HG03342 (cell line): ENCODE measurements around the gene MCRIP2.

Source experiments
- ATAC-seq: cut with Tn5 transposase; IDR thresholded peaks from one replicate; pipeline ENCODE4 v1.9.1; 2021; ENCODE audit warnings: mild to moderate bottlenecking, moderate library complexity; ENCODE audit not compliant: unreplicated experiment

Gene MCRIP2

DNA sequence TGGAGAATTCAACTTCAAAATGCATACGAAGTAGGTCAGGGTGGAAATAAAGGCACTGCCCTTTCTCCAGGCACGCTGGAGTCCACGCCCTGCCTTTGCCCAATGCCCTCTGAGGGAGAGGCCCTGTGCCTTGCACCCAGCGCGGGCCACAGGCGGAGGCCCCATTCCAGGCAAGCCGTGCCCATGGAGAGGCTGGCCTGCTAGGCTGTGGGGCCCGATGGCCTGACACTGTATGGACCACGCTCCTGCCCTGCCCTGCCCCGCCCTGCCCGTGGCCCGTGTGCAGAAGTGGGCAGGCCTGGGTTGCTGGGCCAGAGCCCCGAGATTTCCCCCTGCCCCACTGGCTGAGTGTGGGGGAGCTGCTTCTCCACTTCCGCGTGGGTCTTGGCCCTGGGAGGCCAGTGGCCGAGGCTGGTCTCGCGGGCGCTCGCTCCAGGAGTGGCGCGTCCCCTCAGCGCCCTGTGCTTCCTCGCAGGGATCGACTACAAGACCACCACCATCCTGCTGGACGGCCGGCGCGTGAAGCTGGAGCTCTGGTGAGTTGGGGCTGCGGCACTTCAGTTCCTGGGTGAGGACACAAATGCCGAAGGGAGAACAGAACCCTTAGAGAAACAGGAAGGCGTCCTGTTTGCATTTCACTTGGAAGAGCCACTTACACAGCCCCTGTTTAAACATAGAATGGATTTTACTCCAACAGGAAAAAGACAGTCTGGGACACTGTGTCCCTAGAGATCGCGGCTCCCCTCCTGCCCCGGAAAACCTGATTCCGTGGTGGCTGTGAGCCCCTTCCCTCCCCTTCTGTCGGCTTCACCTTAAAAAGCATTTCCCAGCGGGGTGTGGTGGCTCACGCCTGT, 24.7 kb upstream of the MCRIP2 start:
- no peak for ATAC-seq

DNA sequence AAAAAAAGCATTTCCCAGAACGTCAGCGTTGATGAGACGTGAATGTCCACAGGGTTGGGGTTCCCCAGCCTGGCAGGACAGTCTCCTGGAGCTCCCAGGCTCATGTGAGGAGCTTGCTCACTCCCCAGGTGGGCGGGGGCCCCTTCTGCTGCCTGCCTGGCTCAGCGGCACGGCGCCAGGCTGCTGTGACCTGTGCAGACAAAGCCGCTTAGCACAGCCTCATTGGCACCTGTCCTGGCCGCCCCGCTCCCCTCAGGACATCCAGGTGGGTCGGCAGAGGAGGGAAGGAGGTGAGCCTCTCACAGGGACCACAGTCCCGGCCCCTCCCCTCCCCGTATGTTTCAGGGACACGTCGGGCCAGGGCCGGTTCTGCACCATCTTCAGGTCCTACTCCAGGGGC, 23.8 kb upstream of the MCRIP2 start:
- ATAC-seq, result no peak

DNA sequence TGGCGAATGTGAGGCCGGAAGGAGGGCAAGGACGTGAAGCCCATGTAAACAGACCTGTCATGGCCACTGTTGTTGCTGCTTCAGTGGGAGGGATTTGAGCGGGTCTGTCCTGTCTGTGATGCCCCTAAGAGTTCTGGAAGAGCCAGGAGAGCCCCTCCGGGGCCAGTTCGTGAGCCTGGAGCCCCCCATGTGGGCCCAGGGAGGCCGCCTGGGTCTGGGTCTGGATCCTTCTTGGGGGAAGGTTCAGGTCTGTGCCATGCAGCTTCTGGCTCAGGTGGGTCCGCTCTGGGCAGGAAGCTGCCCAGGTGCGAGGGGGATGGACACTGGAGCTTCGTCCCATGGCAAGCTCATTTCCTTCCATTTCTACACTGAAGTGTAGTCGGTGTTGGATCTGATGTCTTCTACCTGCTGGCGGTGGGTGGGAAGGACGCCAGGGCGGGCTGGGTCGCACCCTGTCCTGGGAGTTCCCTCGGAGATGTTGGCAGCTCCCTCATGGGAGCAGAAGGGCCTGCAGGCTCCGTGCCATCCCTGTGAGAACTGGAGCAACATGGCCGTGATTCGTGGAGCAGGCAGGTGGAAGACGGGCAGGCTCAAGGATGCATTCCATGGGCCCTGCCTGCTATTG, 22.0 kb upstream of the MCRIP2 start:
- no peak for ATAC-seq

DNA sequence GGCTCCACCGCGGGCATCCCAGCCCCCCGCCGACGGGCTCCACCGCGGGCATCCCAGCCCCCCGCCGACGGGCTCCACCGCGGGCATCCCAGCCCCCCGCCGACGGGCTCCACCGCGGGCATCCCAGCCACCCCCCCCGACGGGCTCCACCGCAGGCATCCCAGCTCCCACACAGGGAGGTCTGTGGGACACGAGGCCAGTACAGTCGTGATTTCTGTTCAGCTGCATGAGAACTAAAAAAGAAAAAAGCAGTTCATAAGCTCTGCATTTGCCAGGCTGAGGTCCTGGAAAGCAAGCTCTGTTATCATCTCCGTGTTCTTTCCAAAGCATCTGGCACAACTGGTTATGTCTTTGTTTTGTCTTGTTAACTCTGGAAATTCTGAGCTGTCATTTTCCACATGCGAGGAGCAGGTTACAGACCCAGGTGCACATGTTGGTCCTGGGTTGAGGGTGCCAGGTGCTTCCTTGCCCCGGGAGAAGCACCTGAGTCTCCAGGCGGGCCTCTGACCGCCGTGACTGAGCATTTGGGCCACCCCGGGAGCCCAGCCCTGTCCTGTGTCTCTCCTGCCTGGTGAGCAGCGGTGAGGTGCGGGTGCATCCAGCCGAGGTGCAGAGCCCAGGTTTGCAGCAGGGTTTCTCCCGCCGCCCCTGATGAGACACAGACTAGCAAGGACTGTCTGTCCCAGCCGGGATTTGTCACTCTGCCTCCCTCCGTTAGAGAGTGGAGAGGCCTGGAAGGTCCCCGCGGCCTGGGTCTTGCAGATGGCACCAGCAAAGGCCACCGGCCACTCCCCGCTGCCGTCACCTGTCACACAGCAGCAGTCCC, 20.7 kb upstream of the MCRIP2 start:
- no peak for ATAC-seq

DNA sequence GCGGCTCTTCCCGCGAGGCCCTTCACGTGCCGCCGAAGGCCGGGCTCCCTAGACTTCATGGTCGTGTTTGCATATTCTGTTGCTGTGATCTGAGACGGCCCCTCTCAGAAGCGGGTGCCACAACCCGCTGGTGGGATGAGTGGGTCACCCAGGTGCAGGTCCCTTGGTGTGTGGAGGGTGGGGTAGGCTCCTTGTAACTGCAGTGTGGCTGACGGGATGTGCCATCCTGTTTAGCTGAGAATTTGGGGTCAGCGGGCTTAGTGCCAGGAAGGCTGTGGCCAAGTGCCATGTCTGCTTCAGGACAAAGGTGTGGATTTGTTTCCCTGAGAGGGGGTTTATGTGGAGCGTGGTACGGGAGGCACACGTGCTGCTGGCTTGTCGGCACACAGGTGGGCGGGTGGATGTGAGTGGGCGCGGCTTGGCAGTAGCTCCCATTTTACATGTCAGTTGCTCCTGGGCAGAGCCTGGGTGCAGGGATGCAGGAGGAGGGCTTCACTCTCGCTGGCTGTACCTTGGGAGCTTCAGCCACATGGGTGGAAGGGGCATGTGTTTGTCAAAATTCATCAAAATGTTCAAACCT, 20.0 kb upstream of the MCRIP2 start:
- ATAC-seq, result no peak

DNA sequence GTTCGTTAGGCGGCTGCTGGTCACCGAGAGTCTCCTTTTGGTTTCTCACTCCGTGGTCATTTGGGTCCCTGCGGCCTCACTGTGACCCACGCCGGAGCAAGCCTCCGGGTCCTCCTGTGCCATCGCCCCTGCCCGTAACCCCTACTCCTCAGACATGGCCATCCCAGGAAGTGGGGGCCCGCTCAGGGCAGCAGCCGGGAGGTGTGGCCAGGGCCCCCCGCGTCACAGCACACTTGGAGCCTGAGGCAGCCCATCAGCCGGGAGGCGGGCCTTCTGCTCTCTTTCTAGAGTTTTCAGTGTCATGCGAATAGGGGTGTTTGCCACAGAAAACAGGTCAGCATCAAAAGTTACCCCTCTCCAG, 18.7 kb upstream of the MCRIP2 start:
- ATAC-seq, result no peak

DNA sequence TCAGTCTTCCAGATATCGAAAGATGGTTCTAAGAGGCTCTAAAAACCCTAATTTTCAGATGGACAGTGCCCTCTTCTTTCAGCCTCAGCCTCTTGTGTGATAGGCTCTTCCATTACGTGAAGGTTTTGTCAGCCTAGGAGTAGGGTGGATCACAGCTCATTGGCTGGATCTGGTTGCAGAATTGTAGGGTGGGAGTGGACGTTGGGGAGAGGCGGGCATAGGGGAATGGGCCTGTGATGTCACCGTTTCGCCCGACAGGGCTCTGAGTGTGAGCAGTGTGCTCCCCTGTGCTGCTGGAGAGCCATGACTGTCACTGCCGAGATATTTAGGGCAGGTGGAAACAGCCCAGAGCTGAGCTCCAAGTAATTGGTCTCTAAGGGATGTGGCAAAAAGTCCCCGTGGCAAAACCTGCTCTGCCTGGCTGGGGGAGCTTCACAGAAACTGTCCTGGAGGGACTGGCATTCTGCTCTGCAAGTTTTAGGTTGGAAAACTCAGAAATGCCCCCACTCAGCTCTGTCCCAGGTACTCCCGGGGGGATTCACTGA, 17.0 kb upstream of the MCRIP2 start:
- no peak for ATAC-seq

DNA sequence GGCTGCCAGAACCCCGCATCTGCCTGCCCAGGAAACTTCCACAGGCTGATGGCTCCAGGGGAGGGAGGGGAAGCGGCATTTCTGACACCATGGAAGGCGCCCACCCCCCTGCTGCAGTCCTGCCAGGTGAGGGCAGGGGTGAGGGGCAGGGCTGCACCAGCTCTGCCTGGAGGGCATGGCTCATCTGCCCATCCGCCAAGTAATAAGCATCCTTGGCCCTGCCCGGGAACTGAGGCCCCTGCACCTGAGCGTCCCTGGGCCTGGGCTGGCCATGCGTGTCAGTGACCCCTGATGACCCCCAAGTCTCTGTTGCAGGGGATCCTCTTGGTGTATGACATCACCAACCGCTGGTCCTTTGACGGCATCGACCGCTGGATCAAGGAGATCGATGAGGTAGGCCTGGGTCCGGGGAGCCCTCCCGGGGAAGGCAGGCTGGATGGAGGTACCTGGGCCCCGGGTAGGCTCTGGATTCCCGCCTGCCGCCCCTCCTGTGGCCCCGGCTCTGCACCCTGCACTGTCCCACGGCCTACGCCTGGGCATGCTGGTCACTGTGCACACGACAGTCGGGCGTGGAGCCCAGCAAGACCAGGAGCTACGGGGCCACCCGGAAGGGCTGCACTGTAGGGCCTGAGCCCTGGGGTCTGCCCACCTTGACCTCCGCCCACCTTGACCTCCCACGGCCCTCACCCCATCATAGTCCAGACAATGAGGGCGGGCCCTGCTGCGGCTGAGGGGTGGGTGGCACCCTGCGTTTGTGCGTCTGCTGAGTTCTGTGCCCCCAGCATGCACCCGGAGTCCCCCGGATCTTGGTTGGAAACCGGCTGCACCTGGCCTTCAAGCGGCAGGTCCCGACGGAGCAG, 16.3 kb upstream of the MCRIP2 start:
- no peak for ATAC-seq

DNA sequence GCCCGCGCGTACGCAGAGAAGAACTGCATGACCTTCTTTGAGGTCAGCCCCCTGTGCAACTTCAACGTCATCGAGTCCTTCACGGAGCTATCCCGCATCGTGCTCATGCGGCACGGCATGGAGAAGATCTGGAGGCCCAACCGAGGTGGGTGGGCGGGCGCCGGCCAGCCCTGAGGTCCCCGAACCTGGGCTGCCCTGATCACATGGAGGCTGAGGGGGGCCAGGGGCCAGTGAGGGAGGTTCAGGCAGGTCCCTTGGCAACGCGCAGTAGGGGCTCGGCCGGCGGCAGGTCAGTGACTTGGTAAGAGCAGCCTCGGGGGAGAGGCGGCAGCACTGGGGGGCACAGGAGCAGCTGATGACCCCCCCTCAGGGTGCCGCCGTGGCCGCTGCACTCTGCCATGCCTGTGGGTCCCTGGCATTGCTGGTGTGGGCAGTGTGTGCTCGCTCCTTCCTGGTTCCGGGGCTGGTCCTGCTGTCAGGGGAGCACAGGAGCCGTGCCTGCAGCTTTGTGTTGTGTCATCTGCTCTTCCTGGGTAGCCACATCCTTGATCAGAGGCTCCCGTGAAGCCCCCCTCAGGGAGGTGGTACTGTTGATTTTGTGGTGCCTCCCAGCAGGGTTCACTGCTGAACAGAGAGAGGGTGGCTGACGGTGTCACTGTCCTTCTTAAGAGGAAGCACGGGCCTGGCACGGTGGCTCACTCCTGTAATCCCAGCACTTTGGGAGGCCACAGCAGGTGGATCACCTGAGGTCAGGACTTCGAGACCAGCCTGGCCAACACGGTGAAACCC, 15.5 kb upstream of the MCRIP2 start:
- ATAC-seq, result no peak

DNA sequence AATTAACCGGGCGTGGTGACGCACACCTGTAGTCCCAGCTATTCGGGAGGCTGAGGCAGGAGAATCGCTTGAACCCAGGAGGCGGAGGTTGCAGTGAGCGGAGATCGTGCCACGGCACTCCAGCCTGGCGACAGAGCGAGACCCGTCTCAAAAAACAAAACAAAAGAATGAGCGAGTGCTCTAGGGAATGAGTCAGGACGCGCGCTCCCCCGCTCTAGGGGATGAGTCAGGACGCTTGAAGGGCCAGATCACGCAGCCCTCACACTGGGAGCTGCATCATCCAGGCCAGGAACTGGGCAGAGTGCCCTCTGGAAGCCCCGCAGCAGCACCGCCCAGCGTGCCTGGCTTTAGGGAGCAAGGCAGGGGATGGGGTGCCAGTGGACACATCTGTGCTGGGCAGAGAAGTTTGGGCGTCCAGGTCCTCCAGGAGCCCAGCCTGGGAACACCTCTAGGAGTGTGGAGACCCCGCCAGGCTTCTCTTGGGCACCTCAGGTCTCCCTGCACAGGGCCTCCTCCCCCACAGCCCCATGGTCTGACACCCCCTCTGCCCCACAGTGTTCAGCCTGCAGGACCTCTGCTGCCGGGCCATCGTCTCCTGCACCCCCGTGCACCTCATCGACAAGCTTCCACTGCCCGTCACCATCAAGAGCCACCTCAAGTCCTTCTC, 14.7 kb upstream of the MCRIP2 start:
- ATAC-seq, result no peak

DNA sequence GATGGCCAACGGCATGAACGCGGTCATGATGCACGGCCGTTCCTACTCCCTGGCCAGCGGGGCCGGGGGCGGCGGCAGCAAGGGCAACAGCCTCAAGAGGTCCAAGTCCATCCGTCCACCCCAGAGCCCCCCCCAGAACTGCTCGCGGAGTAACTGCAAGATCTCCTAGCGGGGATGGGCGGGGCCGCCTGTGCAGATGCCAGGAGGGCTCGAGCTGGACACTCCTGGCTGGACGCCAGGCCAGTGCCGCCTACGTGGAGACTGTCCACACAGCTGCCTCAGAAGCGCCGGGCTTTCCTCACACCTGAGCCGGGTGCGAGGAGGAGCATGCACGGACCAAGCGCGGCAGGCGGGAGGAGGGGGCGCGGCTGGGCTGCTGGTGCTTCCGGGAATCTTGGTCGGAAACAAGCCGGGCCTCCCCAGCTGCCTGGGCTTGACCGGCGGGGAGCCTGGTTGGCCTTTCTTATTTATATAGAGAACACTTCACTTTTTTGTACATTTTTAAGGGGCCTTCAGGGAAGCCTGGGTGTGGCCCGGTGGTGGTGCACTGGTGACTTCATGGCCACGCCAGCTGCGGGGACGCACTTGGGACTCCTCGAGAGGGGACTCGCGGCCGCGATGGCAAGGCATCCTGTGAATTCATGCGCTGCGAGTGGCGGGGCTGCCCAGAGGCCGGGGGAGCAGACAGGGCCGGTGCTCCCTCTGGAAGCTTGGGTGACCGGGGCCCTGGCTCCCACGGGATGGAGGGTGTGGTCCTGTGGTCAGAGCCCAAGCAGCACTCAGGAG, 14.0 kb upstream of the MCRIP2 start:
- no peak for ATAC-seq

DNA sequence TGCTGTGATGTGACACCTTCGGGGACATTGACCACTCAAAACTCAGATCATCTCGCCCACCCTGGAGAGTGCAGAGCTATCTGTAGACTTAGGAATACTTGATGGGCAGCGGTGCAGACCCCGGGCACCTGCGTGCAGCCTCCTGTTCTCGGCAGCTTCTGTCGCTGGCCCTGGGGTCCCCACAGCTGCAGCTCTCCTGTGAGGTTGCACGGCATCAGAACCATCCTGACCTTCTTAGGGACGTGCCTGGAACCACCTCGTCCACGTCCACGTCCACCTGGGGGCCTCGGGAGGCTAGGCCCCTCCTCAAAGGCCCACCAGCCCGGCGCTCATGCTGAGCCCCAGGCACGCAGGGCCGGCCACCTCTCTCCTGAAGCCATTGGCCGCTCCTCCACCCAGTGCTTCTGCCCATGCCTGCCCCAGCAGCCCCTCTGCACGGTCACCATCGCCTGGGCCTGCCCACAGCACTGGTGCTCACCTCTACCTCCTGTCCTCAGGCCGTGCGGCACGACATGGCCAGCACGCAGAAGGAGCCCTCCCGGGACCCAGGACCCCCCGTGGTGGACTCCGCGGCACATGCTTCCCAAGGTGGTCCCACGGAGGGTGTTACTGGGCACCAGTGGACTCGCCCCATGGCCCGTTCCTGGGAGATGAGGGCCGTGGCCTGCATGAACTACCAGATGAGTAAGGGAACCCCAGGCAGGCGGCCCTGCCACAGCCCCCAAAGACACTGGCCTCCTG, 13.1 kb upstream of the MCRIP2 start:
- no peak for ATAC-seq

DNA sequence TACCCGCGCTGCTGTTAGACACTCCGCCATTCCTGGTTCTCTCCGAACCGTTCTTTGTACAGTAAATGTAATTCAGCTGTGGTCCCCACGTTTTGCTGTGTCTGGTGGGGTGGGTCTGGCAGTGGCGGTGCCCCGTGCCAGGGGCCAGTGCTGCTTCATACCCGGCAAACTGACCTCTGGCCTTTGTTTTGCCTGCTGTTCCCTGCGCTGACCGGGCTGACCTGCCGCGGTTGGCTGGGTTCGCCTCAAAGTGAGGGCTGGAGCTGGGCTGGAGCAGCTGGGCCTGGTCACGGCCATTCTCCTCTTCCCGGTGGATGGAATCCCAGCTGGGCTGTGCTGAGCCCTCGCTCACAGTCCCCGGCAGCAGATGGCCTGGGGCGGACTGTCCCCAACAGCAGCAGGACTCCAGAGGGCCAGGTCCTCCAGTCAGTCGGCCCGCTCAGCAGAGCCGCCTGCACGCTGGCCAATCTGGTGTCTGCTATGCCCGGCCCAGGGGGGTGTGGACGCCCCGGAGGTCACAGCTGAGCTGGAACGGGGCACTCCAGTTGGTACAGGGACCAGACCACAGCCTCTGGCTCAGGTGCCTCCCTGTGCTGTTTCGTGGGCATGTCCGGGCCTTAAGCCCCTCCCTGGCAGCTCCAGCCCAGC, 12.3 kb upstream of the MCRIP2 start:
- ATAC-seq, result no peak

DNA sequence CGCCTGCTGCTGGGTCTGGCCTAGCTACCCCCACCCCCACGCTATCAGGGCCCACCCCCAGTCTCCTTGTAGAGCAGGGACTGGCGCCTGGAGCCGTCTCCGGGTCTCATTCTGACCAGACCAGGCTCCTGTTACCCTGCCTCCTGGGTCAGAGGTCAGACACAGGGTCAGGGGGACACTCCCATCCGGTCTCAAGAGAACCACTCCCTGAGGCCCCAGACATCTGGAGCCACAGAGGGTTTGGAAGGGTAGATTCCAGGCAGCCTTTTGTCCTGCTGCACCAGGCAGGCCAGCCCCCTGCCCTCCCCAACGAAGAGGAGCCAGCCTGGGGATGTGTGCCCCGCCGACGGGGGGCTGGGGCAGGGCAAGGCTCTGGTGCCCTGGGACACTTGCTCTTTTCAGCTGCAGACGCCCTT, 11.8 kb upstream of the MCRIP2 start:
- no peak for ATAC-seq

DNA sequence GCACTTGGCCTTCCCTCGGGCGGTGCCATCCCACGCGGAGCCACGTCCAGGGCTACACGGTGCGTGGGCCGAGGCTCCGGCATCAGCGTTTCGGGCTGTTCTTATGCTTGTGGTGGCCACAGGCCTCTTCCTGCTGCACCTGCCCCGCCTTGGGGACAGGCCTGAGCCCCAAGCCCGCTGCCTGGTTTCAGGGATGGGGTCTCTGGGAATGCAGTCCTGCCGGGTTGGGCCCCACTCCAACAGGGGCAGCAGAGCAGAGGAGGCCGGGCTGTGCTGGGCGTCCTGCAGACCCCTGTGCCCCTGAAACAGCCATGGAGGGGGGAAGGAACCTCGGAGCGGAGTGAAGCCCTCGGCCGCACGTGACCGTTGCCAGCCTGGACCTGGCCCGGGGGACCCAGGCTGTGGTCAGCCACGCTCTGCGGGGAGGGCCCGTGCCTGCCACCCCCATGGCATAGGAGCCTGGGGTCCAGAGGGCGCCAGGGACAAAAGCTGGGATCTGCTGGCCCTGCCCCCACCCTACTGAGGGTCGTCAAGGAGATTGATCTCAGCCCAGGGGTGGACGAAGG, 11.3 kb upstream of the MCRIP2 start:
- ATAC-seq, result no peak

DNA sequence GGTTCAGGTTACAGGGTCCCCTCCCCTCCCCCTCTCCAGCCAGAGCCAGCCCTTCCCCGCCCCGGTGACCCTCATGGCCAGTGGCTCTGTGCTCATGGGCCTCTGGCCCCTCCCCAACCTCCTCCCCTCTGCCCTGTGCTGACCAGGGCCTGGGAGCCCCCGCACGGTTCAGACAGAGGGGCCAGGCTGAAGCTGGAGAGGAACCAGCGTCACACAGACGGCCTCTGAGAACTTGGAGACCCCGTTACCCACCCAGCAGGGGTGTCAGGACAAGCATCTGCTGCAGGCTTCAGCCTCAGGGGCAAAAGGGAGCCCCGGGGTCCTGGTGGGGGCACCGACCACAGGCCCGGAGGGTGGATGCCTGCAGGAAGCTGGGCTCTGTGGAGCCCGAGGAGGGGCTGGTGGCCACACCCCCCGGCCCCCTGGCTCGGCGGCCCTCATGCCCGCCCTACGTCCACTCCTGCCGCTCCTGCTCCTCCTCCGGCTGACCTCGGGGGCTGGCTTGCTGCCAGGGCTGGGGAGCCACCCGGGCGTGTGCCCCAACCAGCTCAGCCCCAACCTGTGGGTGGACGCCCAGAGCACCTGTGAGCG, 10.7 kb upstream of the MCRIP2 start, which contains the start of gene WFIKKN1:
TSS of gene WFIKKN1 (plus strand) at position 171 of the 591 bp plus-strand sequence. CDS start at position 440, 269 bp downstream.
- ATAC-seq, result no peak
